SU-DHL-6 (cell line): Measurements from ENCODE around the gene DRAP1.
A peak's percentile ranks its signal among the peaks of the same experiment; 100 is the strongest.

ENCODE experiments used
- H2AFZ ChIP-seq: fragments of 200-600 bp; sonication (generic); 2 replicates; pipeline ENCODE4 v1.6.1; 2014; ENCODE audit warnings: low read depth, mild to moderate bottlenecking, moderate library complexity, mixed read lengths, antibody characterized with exemption, low read length; ENCODE audit not compliant: severe bottlenecking
- H3F3A ChIP-seq: fragments of 200-600 bp; shearing (Covaris generic); 2 replicates; pipeline ENCODE4 v1.6.0; 2016; ENCODE audit warnings: antibody characterized with exemption, mild to moderate bottlenecking; ENCODE audit not compliant: insufficient read depth
- H3K27ac ChIP-seq: fragments of 200-600 bp; sonication (generic); 2 replicates; pipeline ENCODE4 v1.5.1; 2016; ENCODE audit warnings: low read depth, mild to moderate bottlenecking, low read length, moderate library complexity, mixed read lengths
- H3K27me3 ChIP-seq: fragments of 200-600 bp; sonication (generic), shearing (Covaris generic); 2 replicates; pipeline ENCODE4 v1.6.0; 2014; ENCODE audit warnings: mild to moderate bottlenecking, low read length
- H3K36me3 ChIP-seq: fragments of 200-600 bp; sonication (generic); 2 replicates; pipeline ENCODE4 v1.6.1; 2014; ENCODE audit warnings: mild to moderate bottlenecking, low read length, mixed read lengths
- H3K4me2 ChIP-seq: fragments of 300-600, 200-600 bp; shearing (Covaris generic), sonication (generic); 2 replicates; pipeline ENCODE4 v1.6.0; 2014; ENCODE audit warnings: low read length, low read depth, mild to moderate bottlenecking; ENCODE audit not compliant: poor library complexity, severe bottlenecking
- H3K4me3 ChIP-seq: fragments of 200-600 bp; sonication (generic); 2 replicates; pipeline ENCODE4 v1.5.1; 2014; ENCODE audit warnings: antibody characterized with exemption, low read length, mild to moderate bottlenecking, mixed read lengths; ENCODE audit not compliant: insufficient read depth, poor library complexity, severe bottlenecking
- H3K79me2 ChIP-seq: fragments of 200-600 bp; sonication (generic); 2 replicates; pipeline ENCODE4 v1.6.1; 2014; ENCODE audit warnings: mild to moderate bottlenecking, low read length, moderate library complexity; ENCODE audit not compliant: insufficient read depth
- H3K9ac ChIP-seq: fragments of 200-600 bp; sonication (generic); 2 replicates; pipeline ENCODE4 v1.7.0; 2014; ENCODE audit warnings: mild to moderate bottlenecking, low read length
- H3K9me2 ChIP-seq: fragments of 200-600 bp; sonication (generic); replicated peaks from 2 replicates; pipeline ENCODE4 v1.6.1; 2014; ENCODE audit warnings: low read length; ENCODE audit not compliant: insufficient read depth
- H3K9me3 ChIP-seq: fragments of 200-600 bp; sonication (generic); 2 replicates; pipeline ENCODE4 v1.6.1; 2014; ENCODE audit warnings: low read length, mixed read lengths; ENCODE audit not compliant: insufficient read depth
- H4K20me1 ChIP-seq: fragments of 200-600 bp; sonication (generic); 2 replicates; pipeline ENCODE4 v1.6.1; 2014; ENCODE audit warnings: low read depth, mild to moderate bottlenecking, antibody characterized with exemption, low read length, moderate library complexity, mixed read lengths
- CTCF ChIP-seq: fragments of 200-600 bp; sonication (generic); IDR thresholded peaks from one replicate; pipeline ENCODE4 v1.5.1; 2017; ENCODE audit warnings: antibody characterized with exemption, mild to moderate bottlenecking, low read length, moderate library complexity; ENCODE audit not compliant: insufficient read depth, poor library complexity, severe bottlenecking
- EZH2phosphoT487 ChIP-seq: fragments of 200-600 bp; sonication (generic), shearing (Covaris generic); conservative IDR thresholded peaks from 2 replicates; pipeline ENCODE4 v1.6.1; 2018; ENCODE audit warnings: mild to moderate bottlenecking, antibody characterized with exemption, low read length, moderate library complexity, mixed read lengths

The DRAP1 gene

GRCh38 chr11:65894034-65894591 lies 25.1 kb upstream of the DRAP1 start:
- Histone ChIP-seq H3K79me2 (peaks cover 12% of the 10 kb centered on the region), H3K9ac (peak overlapping the region; percentile 56), H3K27me3 (no peaks in the 10 kb centered on the region), H3K4me3 (peak overlapping the region; percentile 36), H4K20me1 (no peaks in the 10 kb centered on the region), H2AFZ (peak overlapping the region; percentile 42), H3K9me3 (no peaks in the 10 kb centered on the region), H3K9me2 (no peaks in the 10 kb centered on the region), H3K4me2 (peak overlapping the region; percentile 93), H3F3A (peaks cover 26% of the 10 kb centered on the region), H3K27ac (0 out of 2 replicates have a peak overlapping the region, but pooled peaks have one; percentile 52), H3K36me3 (no peaks in the 10 kb centered on the region)
- no peak for TF ChIP-seq CTCF
- TF ChIP-seq EZH2phosphoT487 = no peak

GRCh38 chr11:65895482-65895981 lies 23.7 kb upstream of the DRAP1 start:
- H3F3A ChIP-seq = peaks cover 14% of the 10 kb centered on the region
- H3K4me3 ChIP-seq = no peak overlapping the region
- H3K9me3 ChIP-seq = no peaks in the 10 kb centered on the region
- H3K9me2 ChIP-seq = no peaks in the 10 kb centered on the region
- H3K27me3 ChIP-seq = no peaks in the 10 kb centered on the region
- H2AFZ ChIP-seq = no peak overlapping the region
- H3K4me2 ChIP-seq = no peak overlapping the region
- peaks cover 12% of the 10 kb centered on the region for H3K79me2 ChIP-seq
- TF ChIP-seq CTCF = no peak
- TF ChIP-seq EZH2phosphoT487 = no peak
- H3K27ac ChIP-seq = no peak overlapping the region
- H4K20me1 ChIP-seq = no peaks in the 10 kb centered on the region
- no peaks in the 10 kb centered on the region for H3K36me3 ChIP-seq
- no peak overlapping the region for H3K9ac ChIP-seq

DNA sequence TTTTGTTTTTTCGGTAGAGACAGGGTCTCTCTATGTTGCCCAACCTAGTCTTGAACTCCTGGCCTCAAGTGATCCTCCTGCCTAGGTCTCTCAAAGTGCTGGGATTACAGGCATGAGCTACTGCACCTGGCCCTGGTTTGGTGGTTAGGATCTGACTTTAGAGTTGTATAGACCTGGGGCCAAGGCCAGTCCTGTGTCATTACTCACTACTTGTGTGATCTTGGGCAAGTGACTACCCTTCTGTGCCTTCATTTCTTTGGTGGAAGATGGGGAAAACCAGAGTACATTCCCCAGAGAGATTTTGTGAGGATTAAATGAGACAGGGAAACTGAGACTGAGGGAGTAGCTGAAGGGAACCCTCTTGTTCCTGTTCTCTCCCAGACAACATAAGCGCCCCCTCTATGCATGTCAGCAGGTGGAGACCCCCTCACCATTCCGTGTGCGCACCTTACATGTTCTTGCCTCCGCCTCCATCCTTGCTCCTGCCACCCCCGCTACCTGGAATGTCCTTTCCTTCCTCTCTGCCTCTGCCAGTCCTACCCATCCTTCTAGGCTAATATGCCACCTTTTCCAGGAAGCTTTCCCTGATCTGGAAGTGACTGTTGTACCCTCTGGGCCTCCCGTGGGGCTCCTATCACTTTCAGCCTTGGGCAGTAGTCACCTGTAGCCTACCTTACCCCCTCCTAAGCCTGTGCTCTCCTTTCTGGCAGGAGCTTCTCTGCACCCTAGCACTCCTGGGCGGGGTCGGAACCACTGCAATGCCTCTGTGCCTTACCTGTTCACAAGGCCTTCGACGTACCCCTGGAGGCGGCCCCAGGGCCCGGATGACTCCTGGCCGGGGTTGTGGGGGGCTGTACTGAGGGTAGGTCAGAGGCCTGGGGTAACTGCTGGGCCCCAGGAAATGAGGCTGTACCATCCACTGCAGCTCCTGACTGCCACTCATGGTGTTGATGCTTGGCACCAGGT lies 22.9 kb upstream of the DRAP1 start:
- Histone ChIP-seq H3K79me2 (peaks cover 9% of the 10 kb centered on the region), H3K4me3 (no peak overlapping the region), H3K4me2 (no peak overlapping the region), H3K9ac (no peak overlapping the region), H3K27ac (no peak overlapping the region), H3K9me3 (no peaks in the 10 kb centered on the region), H3F3A (peaks cover 14% of the 10 kb centered on the region), H4K20me1 (no peaks in the 10 kb centered on the region), H3K9me2 (no peaks in the 10 kb centered on the region), H2AFZ (no peak overlapping the region), H3K36me3 (no peaks in the 10 kb centered on the region), H3K27me3 (no peaks in the 10 kb centered on the region)
- TF ChIP-seq CTCF (no peak), EZH2phosphoT487 (no peak)
